ENCODE results near the gene ANKRD65. TPM values are rescaled to one million over a fixed set of nuclear protein-coding genes. Genes with fewer than 3 reads are reported as not detected.
A peak's percentile ranks its signal among the peaks of the same experiment; 100 is the strongest.
"Not testable (repeated sequence)": the region's sequence is repeated elsewhere in the genome, so short reads cannot be mapped to it uniquely, and the experiment has no call there.

The ANKRD65 gene
- total RNA-seq, 3 donors from 2014 or later (not counting 1 experiment from before 2014, with no cell fraction given): not detected

GRCh38 chr1:1429671-1430073 is 8.6 kb upstream of the ANKRD65 start:
- no peak overlapping the region for H3K27ac Mint-ChIP-seq
- no peak overlapping the region for H3K4me3 Mint-ChIP-seq
- TF ChIP-seq CTCF (IDR thresholded peaks at IDR 0.05): no peak
- H3K4me1 ChIP-seq (ENCODE audit: control insufficient read depth, insufficient read depth, low read length): peaks cover 8% of the 10 kb centered on the region
- WGBS (ENCODE audit: insufficient coverage): 85% methylated on average over 6 of the region's 6 CpGs
- H3K9me3 ChIP-seq (ENCODE audit: control insufficient read depth, insufficient read depth, low read length): no peaks in the 10 kb centered on the region
- H3K27me3 ChIP-seq (ENCODE audit: control insufficient read depth, insufficient read depth, low read length): peaks cover 10% of the 10 kb centered on the region
- no peak overlapping the region for H3K4me3 ChIP-seq (ENCODE audit: low read length)
- H3K9me3 Mint-ChIP-seq: no peaks in the 10 kb centered on the region
- H3K36me3 ChIP-seq (ENCODE audit: control insufficient read depth, insufficient read depth, low read length): no peaks in the 10 kb centered on the region
- ATAC-seq: no peak
- H3K27me3 Mint-ChIP-seq (ENCODE audit: low read depth in 2 of 2): peaks cover 5 to 14% of the 10 kb centered on the region in 2 donors
- H3K36me3 Mint-ChIP-seq: no peaks in the 10 kb centered on the region
- H3K27ac ChIP-seq (ENCODE audit: low read length): no peak overlapping the region
- DNase-seq: peak in 1 of 2 donors; percentile 5
- no peaks in the 10 kb centered on the region for H3K4me1 Mint-ChIP-seq
- intact Hi-C loops (cut with micrococcal nuclease): no loop called here

- H3K9me3 Mint-ChIP-seq; H3K36me3 Mint-ChIP-seq; H3K4me1 Mint-ChIP-seq; H3K4me3 ChIP-seq (ENCODE audit: low read length); H3K27ac Mint-ChIP-seq; H3K4me1 ChIP-seq (ENCODE audit: control insufficient read depth, insufficient read depth, low read length); H3K27me3 ChIP-seq (ENCODE audit: control insufficient read depth, insufficient read depth, low read length); H3K27ac ChIP-seq (ENCODE audit: low read length); ATAC-seq; intact Hi-C loops (cut with micrococcal nuclease); H3K9me3 ChIP-seq (ENCODE audit: control insufficient read depth, insufficient read depth, low read length); DNase-seq; H3K4me3 Mint-ChIP-seq; H3K36me3 ChIP-seq (ENCODE audit: control insufficient read depth, insufficient read depth, low read length): not testable (repeated sequence)
- 100% methylated on average over 3 of the region's 6 CpGs for WGBS (ENCODE audit: insufficient coverage)
- H3K27me3 Mint-ChIP-seq (ENCODE audit: low read depth in 2 of 2): peaks cover 7 to 14% of the 10 kb centered on the region in 2 donors
Observed at GRCh38 chr1:1428967-1429366, 7.9 kb upstream of the ANKRD65 start.

GRCh38 chr1:1428174-1428573 is 7.1 kb upstream of the ANKRD65 start:
- intact Hi-C loops (cut with micrococcal nuclease): no loop called here
- H3K36me3 ChIP-seq (ENCODE audit: control insufficient read depth, insufficient read depth, low read length): no peaks in the 10 kb centered on the region
- no peak overlapping the region for H3K4me3 ChIP-seq (ENCODE audit: low read length)
- H3K4me1 Mint-ChIP-seq: no peaks in the 10 kb centered on the region
- no peaks in the 10 kb centered on the region for H3K9me3 Mint-ChIP-seq
- peaks cover 2% of the 10 kb centered on the region for H3K27me3 ChIP-seq (ENCODE audit: control insufficient read depth, insufficient read depth, low read length)
- H3K9me3 ChIP-seq (ENCODE audit: control insufficient read depth, insufficient read depth, low read length): no peaks in the 10 kb centered on the region
- H3K27ac ChIP-seq (ENCODE audit: low read length): no peak overlapping the region
- WGBS (ENCODE audit: insufficient coverage): 85% methylated on average over 19 of the region's 19 CpGs
- no peak for TF ChIP-seq CTCF (IDR thresholded peaks at IDR 0.05)
- DNase-seq (no peak), ATAC-seq (no peak)
- H3K36me3 Mint-ChIP-seq: no peaks in the 10 kb centered on the region
- no peaks in the 10 kb centered on the region for H3K4me1 ChIP-seq (ENCODE audit: control insufficient read depth, insufficient read depth, low read length)
- H3K27me3 Mint-ChIP-seq (ENCODE audit: low read depth in 2 of 2): peaks cover 7 to 15% of the 10 kb centered on the region in 2 donors
- H3K4me3 Mint-ChIP-seq: peak overlapping the region; percentile 56
- H3K27ac Mint-ChIP-seq: no peak overlapping the region

- H3K9me3 ChIP-seq (ENCODE audit: control insufficient read depth, insufficient read depth, low read length): no peaks in the 10 kb centered on the region
- no peak for TF ChIP-seq CTCF (IDR thresholded peaks at IDR 0.05)
- intact Hi-C loops (cut with micrococcal nuclease): no loop called here
- H3K4me3 Mint-ChIP-seq: no peak overlapping the region
- DNase-seq (no peak), ATAC-seq (no peak)
- H3K9me3 Mint-ChIP-seq: no peaks in the 10 kb centered on the region
- no peaks in the 10 kb centered on the region for H3K36me3 Mint-ChIP-seq
- H3K4me1 ChIP-seq (ENCODE audit: control insufficient read depth, insufficient read depth, low read length): no peaks in the 10 kb centered on the region
- WGBS (ENCODE audit: insufficient coverage): 2% methylated on average over 17 of the region's 22 CpGs
- peaks cover 2% of the 10 kb centered on the region for H3K27me3 ChIP-seq (ENCODE audit: control insufficient read depth, insufficient read depth, low read length)
- no peak overlapping the region for H3K27ac ChIP-seq (ENCODE audit: low read length)
- no peaks in the 10 kb centered on the region for H3K4me1 Mint-ChIP-seq
- H3K27ac Mint-ChIP-seq: no peak overlapping the region
- peaks cover 7 to 19% of the 10 kb centered on the region in 2 donors for H3K27me3 Mint-ChIP-seq (ENCODE audit: low read depth in 2 of 2)
- H3K36me3 ChIP-seq (ENCODE audit: control insufficient read depth, insufficient read depth, low read length): no peaks in the 10 kb centered on the region
- no peak overlapping the region for H3K4me3 ChIP-seq (ENCODE audit: low read length)
Observed at GRCh38 chr1:1427820-1428148, 6.7 kb upstream of the ANKRD65 start.
